Thyroid gland (tissue), 4 donors: ENCODE results near the gene LENG9. TPM values are rescaled to one million over a fixed set of nuclear protein-coding genes. Genes with fewer than 3 reads are reported as not detected.

Experiments
- DNase-seq, 2 donors: peaks; one replicate each; pipeline ENCODE4 v3.0.0-alpha.2; 2019
- H3K27ac ChIP-seq, 3 donors: fragments of 200-600 bp; sonication (generic); 1 replicate in 2 of 3; 2 replicates in 1 of 3; pipeline ENCODE4 v1.5.1; 2016 to 2019; ENCODE audit warnings: mild to moderate bottlenecking in 1 of 3, moderate library complexity in 1 of 3
- H3K27me3 ChIP-seq: fragments of 200-600 bp; sonication (generic); one replicate; pipeline ENCODE4 v1.5.1; 2019
- H3K36me3 ChIP-seq, 2 donors: fragments of 200-600 bp; sonication (generic); one replicate each; pipeline ENCODE4 v1.5.1; 2016 to 2019
- H3K4me1 ChIP-seq, 2 donors: fragments of 200-600 bp; sonication (generic); one replicate each; pipeline ENCODE4 v1.5.1; 2017 to 2019
- H3K4me3 ChIP-seq, 3 donors: fragments of 200-600 bp; sonication (generic); replicated peaks in 1 of 3; 1 replicate in 2 of 3; 2 replicates in 1 of 3; pipeline ENCODE4 v1.5.1; 2016; ENCODE audit warnings: mild to moderate bottlenecking in 1 of 3
- H3K9me3 ChIP-seq: fragments of 200-600 bp; sonication (generic); one replicate; pipeline ENCODE4 v1.5.1; 2017
- CTCF ChIP-seq, 6 experiments: fragments of 200-600 bp in 3 of 6; fragments of 450-650 bp in 3 of 6; sonication (generic) in 3 of 6; IDR thresholded peaks; one replicate each; pipeline ENCODE4 v1.5.1; 2016 to 2019; ENCODE audit warnings: antibody characterized with exemption in 6 of 6, mild to moderate bottlenecking in 2 of 6, inconsistent platforms in 1 of 6, moderate library complexity in 1 of 6
- POLR2A ChIP-seq, 2 donors: fragments of 450-650 bp; IDR thresholded peaks; one replicate each; pipeline ENCODE4 v1.6.1; 2017; ENCODE audit warnings: antibody characterized with exemption in 2 of 2, mild to moderate bottlenecking in 2 of 2, moderate library complexity in 1 of 2
- WGBS, 2 donors: methylation state at CpG; one replicate each; pipeline ENCODE4 v1.1.5; 2017; 5-methylcytosine and 5-hydroxymethylcytosine counted together
- intact Hi-C: fragments of 100-400 bp; cut with DNase I; formaldehyde crosslinking; loops from one replicate; pipeline ENCODE4 v1.15.1; 2023
- small RNA-seq: library from RNA; depleted of rRNA; stranded (forward); fragments of <200 nt; gene quantifications from one replicate; pipeline ENCODE3, GENCODE V24; 2016
- total RNA-seq, 4 donors: library from RNA; depleted of rRNA; stranded (reverse); fragments of >200 nt; gene quantifications; one replicate each; pipeline ENCODE4 v1.2.3, GENCODE V29; 2016

The LENG9 gene
- total RNA-seq, 4 donors from 2014 or later = 1.3 to 4.6 (median 3.2) TPM

- Histone ChIP-seq H3K36me3 (no peaks in the 10 kb centered on the region), H3K9me3 (no peaks in the 10 kb centered on the region), H3K4me3 (no peak within 1 kb of the TSS), H3K27me3 (peaks cover 12% of the 10 kb centered on the region), H3K27ac (no peak within 1 kb of the TSS), H3K4me1 (peaks cover 0 to 2% of the 10 kb centered on the region in 2 donors)
- 5 to 7% methylated on average over 17 to 26 of the region's 68 CpGs for whole genome bisulfite sequencing, 2 donors
- no peak for DNase-seq
- intact Hi-C loops = no loop called here
- TF ChIP-seq CTCF (IDR thresholded peaks at IDR 0.05) = peak in 1 of 6 experiments; percentile 30
- no peak for TF ChIP-seq POLR2A (IDR thresholded peaks at IDR 0.05)
Observed at GRCh38 chr19:54415208-54415900, 48.2 kb downstream of the LENG9 start, which contains the start of gene TTYH1. TTYH1 (plus strand) TSS chr19:54415464; CDS start chr19:54415553, 89 bp downstream.

- no peak overlapping the region for H3K4me3 ChIP-seq
- no peaks in the 10 kb centered on the region for H3K9me3 ChIP-seq
- DNase-seq = no peak
- TF ChIP-seq POLR2A (IDR thresholded peaks at IDR 0.05) (no peak), CTCF (IDR thresholded peaks at IDR 0.05) (no peak)
- WGBS, 2 donors = 91 to 92% methylated on average over 4 of the region's 4 CpGs
- no peaks in the 10 kb centered on the region for H3K4me1 ChIP-seq
- intact Hi-C loops = no loop called here
- H3K36me3 ChIP-seq = no peaks in the 10 kb centered on the region
- H3K27me3 ChIP-seq = peaks cover 12% of the 10 kb centered on the region
- H3K27ac ChIP-seq = no peak overlapping the region
Observed at GRCh38 chr19:54414156-54414555, 49.4 kb downstream of the LENG9 start.

DNA sequence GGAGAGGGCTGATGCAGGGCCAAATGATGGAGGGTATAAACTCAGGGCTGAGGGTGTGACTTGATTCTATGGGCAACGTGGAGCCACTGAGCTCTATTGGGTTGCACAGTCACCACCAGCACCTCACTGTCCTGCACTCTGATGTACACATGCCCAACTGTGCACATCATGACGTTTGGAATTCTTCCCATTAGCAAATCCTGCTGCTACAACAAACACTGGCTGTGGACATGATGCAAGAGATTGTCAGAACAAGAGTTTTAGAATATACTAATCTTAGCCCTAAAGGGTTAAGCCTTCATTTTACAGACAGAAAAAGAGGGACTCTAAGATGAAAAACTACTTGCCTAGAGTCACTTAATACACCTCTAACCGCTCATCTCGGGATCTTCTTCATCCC is 50.7 kb downstream of the LENG9 start:
- Histone ChIP-seq H3K4me3 (no peak overlapping the region), H3K27ac (no peak overlapping the region), H3K36me3 (no peaks in the 10 kb centered on the region), H3K9me3 (no peaks in the 10 kb centered on the region), H3K27me3 (peaks cover 12% of the 10 kb centered on the region), H3K4me1 (no peaks in the 10 kb centered on the region)
- DNase-seq = no peak
- TF ChIP-seq CTCF (IDR thresholded peaks at IDR 0.05) = no peak
- TF ChIP-seq POLR2A (IDR thresholded peaks at IDR 0.05) = no peak
- intact Hi-C loops = no loop called here
- 59 to 82% methylated on average over 4 of the region's 4 CpGs for WGBS, 2 donors

Small RNA genes within 50 kb of the gene (small RNA-seq; reads per million reads assigned to genes)
- gene AC245884.3 = not detected

Other genes with a start within 250 kb of the LENG9 start
- 10 to 100 TPM in 2 of 4 donors, 1 to 10 TPM in 1, under 1 TPM in 1; 0.56 to 16.1 (median 10.1) TPM for gene LILRB3, start 240.8 kb downstream of the LENG9 start, total RNA-seq
- 1 to 10 TPM in 2 of 4 donors, under 1 TPM in 1, not detected in 1; 0.46 to 1.6 (median 1.1) TPM for gene LILRA6, start 221.0 kb downstream of the LENG9 start, total RNA-seq
- 10 to 100 TPM in 1 of 4 donors, 1 to 10 TPM in 3; 2.0 to 11.4 (median 5.9) TPM for gene LILRB5, start 206.5 kb downstream of the LENG9 start, total RNA-seq
- gene LILRB2, start 182.7 kb downstream of the LENG9 start, total RNA-seq = 1 to 10 TPM in 2 of 4 donors, under 1 TPM in 2; 0.67 to 2.0 (median 1.1) TPM
- gene LILRA5, start 150.6 kb downstream of the LENG9 start, total RNA-seq = under 1 TPM in 2 of 4 donors, not detected in 2; 0.45 to 0.81 TPM
- not detected for gene LILRA4, start 124.6 kb downstream of the LENG9 start, total RNA-seq
- 10 to 100 TPM in 2 of 4 donors, 1 to 10 TPM in 2; 3.1 to 14.5 (median 8.7) TPM for gene LAIR1, start 98.8 kb downstream of the LENG9 start, total RNA-seq
- under 1 TPM in 2 of 4 donors, not detected in 2; 0.45 to 0.94 TPM for gene TTYH1, start 48.3 kb downstream of the LENG9 start, total RNA-seq
- 100 to 1,000 TPM; 124 to 219 (median 157) TPM for gene LENG8, start 14.6 kb downstream of the LENG9 start, total RNA-seq
- 10 to 100 TPM in 2 of 4 donors, 1 to 10 TPM in 2; 1.8 to 18.7 (median 12.1) TPM for gene CDC42EP5, start 9.5 kb upstream of the LENG9 start, total RNA-seq
- not detected for gene LAIR2, start 39.1 kb upstream of the LENG9 start, total RNA-seq
- gene LILRA2, start 110.0 kb upstream of the LENG9 start, total RNA-seq = 1 to 10 TPM in 2 of 4 donors, under 1 TPM in 2; 0.24 to 1.4 (median 0.83) TPM
- gene LILRA1, start 129.9 kb upstream of the LENG9 start, total RNA-seq = under 1 TPM in 1 of 4 donors, not detected in 3; 0.54 TPM
- gene LILRB1, start 166.7 kb upstream of the LENG9 start, total RNA-seq = 1 to 10 TPM in 1 of 4 donors, under 1 TPM in 3; 0.13 to 1.5 (median 0.44) TPM
- gene LILRB4, start 199.2 kb upstream of the LENG9 start, total RNA-seq = 1 to 10 TPM; 2.7 to 6.2 (median 3.7) TPM